HG02588 (cell line): ENCODE data around the gene GRIK4.

ENCODE experiments used
- ATAC-seq: cut with Tn5 transposase; IDR thresholded peaks from one replicate; pipeline ENCODE4 v1.9.1; 2021; ENCODE audit warnings: mild to moderate bottlenecking, moderate library complexity; ENCODE audit not compliant: unreplicated experiment

GRIK4 gene

GRCh38 chr11:120505801-120506425, 5.6 kb upstream of the GRIK4 start:
- ATAC-seq: no peak

DNA sequence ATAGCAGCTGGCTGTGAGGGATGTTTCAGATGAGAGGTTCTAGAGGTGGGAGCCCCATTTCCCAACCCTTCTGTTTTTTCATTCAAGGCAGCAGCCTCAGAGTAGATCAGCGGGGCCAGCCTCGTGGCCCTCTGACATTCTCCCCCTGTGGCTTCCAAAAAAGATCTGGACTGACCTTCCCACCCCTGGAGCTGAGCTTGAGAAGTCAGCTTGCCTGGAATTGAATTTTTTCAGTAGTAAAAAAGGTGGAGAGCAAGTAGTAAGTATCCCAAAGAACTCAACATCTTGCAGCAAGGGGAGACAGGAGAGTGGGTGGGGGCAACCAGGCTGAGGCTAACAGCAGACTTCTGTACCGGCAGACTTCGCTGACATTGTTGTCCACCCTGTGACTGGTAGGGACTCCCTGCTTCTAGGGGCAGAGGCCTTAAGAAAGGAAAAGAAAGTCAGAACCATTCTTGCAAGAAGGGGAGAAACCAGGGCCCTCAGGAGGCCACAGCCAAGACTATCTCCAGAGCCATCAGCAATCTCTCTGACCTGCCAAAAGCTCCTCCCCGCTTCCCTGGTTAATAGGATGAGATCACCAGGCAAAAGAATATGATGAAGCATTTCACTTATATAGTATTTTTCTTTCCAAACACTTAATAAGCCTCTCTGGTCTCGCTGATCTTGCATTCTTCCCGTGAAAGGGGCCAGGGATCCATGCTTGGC, 2.0 kb upstream of the GRIK4 start:
- no peak for ATAC-seq

- ATAC-seq: no peak
Measured at GRCh38 chr11:120510406-120511115, 987 bp upstream of the GRIK4 start.

DNA sequence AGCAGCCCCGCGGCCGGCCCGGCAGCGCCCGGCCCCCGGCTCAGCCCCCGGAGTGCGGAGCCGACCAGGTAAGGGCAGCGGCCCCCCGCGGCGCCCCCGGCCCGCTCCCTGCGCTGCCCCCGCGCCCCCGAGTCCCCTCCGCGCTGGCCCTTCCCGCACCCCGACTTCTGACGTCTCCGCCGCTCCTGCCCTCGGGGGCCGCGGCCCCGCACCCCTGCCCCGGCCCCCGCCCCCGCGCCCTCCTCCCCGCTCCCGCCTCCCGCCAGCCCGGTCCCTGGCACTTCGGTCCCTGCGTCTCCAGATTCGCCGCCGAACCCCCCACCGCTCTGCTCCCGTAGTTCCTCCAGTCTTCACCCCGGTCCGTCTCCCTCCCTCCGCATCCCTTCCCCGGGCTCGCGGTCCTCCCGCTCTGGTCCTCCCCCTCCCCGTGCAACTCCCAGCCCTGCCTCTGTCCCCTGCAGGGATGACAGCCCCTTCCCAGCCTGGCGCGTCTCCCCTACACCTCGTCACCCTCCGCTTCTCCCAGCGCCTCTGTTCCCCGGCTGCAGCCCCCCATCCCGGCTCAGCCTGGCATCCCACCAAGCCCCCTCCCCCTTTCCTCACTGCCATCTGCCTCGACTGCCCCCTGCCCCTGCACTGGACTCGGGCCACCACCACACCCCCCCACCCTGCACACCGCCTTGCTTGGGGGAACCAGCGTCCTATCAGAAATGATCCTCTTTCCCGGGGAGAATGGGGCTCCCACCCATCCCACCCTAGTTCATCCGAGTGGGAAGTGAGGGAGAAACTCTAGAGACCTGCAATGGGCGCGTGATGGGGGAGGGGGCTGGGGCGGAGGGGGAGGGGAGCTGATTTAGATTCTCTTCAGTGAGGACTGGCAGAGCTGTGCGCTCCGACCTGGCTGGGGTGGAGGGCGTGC, 531 bp downstream of the GRIK4 start:
- ATAC-seq: no peak

GRCh38 chr11:120512739-120513435, 1.3 kb downstream of the GRIK4 start:
- no peak for ATAC-seq

DNA sequence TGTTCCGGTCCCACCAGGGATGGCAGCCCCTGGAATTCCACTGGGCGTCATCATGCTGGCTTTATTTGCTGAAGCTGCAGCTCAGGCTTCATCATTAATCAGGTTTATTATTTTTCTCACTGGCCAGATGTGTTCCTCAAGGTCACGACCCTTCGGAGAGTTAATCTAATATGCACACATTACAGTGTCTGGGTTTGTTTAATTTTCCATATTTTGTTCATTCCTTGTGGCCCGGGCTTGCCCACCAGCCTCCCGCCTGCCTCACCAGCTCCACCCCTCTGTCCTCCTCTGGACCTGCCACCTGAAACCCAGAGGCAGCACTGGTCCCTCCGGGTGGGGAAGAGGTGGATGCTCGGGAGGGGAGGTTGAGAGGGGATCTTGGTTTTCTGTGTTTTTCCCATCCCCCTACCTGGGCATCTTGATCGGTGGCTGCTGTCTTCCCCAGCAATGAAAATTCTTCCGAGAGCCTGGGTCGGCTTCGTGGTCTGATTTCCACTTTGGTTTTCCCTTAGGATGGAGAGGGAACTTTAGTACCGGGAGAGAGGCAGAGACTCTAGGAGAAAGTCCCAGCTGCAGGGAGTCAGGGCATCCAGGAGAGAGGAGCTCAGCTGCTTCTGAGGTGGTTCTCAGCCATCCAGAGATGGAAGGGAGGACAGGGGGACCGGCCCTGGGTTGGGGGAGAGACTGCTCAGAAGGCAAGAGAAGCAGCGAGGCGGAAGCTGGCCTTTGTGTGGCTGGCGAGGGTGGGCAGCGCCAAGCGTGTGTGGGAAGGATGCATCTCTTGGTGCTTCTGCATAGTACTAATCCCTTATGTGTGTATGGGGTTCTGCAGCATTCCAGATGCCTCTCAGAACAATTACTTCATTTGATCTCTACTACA, 2.1 kb downstream of the GRIK4 start:
- no peak for ATAC-seq

- ATAC-seq: no peak
Measured at GRCh38 chr11:120514541-120515121, 3.1 kb downstream of the GRIK4 start.

- no peak for ATAC-seq
Measured at GRCh38 chr11:120515186-120515723, 3.7 kb downstream of the GRIK4 start.

DNA sequence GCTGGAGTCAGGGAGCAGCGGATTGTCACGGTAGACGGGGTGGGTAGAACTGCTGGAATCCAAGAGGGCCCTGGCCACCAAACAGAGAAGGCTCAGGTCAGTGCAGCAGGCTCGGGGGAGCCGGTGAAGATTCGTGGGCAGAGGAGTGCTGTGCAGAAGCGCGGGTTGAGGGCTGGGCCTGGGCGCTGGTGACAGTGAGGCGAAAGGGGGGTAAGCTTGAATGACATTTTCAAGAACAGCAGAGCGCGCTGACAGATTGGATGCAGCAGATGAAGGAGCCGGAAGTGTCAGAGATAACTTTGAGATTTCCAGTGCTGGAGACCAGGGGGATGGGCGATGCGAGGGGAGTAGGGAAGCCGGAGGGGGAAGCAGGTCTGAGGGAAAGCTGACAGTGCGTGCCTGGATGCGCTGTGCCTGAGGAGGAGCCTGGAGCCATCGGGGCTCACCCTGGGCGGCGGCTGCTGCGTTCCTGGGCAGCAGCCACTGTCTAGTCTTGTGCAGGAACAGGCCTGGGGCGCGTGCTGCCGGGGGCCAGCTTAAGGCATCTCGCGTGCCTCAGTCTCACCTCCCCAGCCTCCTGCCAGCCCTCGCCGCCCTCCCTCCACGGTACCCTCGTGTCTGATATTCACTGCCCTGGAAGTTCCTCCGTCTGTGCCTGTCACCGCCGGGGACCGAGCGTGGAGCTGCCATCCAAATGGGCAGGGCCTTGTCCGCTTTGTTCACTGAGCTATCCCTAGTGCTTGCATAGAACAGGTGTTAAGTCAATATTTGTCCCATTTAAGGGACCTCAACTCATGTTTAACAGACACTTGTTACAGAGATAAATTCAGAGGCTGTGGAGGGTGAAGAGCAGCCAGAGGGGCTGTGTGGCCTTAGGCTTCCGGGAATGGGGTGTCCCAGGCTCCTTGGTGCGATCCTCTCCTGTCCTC, 5.2 kb downstream of the GRIK4 start:
- no peak for ATAC-seq

DNA sequence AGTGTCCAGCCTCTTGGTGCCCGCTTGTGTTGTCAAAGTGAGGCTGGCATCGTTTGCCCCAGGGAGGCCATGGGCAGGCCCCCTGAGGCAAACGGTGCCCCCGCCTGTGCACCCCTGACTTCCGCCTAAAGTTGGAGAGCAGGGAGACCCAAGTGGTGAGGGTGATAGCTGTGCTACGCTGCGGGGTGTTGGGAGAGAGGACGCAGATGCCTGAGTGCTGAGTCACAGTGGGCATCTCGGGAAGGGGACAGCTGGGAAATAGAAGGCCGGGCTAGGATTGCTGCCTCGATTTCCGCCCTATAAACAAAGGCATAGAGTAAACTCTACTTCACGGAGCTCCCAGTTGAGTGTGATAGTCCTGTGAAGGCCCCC, 5.8 kb downstream of the GRIK4 start:
- no peak for ATAC-seq

- ATAC-seq: no peak
Measured at GRCh38 chr11:120517801-120518291, 6.3 kb downstream of the GRIK4 start.

GRCh38 chr11:120518356-120518755, 6.8 kb downstream of the GRIK4 start:
- no peak for ATAC-seq

GRCh38 chr11:120519474-120519873, 7.9 kb downstream of the GRIK4 start:
- no peak for ATAC-seq

GRCh38 chr11:120520091-120520822, 8.7 kb downstream of the GRIK4 start:
- ATAC-seq: no peak

GRCh38 chr11:120521176-120521575, 9.6 kb downstream of the GRIK4 start:
- ATAC-seq: no peak

GRCh38 chr11:120522021-120522420, 10.5 kb downstream of the GRIK4 start:
- ATAC-seq: no peak

GRCh38 chr11:120522736-120523135, 11.2 kb downstream of the GRIK4 start:
- no peak for ATAC-seq
